ENCODE data around the gene ATP9A.

GRCh38 chr20:51569815-51570738, 198.1 kb downstream of the ATP9A start:
- no peak for TF ChIP-seq CTCF (IDR thresholded peaks at IDR 0.05)
- TF ChIP-seq POLR2A (IDR thresholded peaks at IDR 0.05), result no peak

Measured in tibial nerve (tissue), 3 donors.